WI38 (cell line): ENCODE results near the gene MARK1.

Experiments
- H3K4me3 ChIP-seq: 2 replicates; pipeline ENCODE4 v1.5.1; 2011; ENCODE audit warnings: low read depth, mild to moderate bottlenecking, control low read depth, low read length
- CTCF ChIP-seq: IDR thresholded peaks from 2 replicates; pipeline ENCODE4 v1.5.1; 2012; ENCODE audit warnings: low read depth, mild to moderate bottlenecking, control low read depth, low read length

The MARK1 gene

DNA sequence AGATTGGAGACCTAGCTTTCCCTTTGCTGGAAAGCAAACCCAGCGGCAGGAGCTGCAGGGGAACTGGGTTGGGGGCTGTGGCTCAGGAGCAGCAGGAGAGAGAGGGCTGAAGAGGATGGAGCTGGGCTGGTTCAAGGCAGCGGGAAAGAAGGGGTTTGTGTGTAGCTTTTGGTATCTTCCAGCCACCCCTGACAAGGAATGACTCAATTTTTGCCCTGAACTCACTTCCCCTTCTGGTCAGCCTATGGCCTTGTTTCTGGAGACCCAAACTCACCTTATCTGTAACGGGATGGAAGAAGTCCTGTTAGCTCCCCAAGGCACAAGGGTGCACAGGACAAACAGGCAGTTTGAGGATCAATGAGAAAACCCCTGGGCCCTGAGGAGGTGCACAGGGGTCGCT lies 175.4 kb downstream of the MARK1 start:
- TF ChIP-seq CTCF, result no peak
- H3K4me3 ChIP-seq, result no peak overlapping the region

GRCh38 chr1:220705782-220706181 lies 177.8 kb downstream of the MARK1 start:
- H3K4me3 ChIP-seq, result no peak overlapping the region
- TF ChIP-seq CTCF, result no peak

DNA sequence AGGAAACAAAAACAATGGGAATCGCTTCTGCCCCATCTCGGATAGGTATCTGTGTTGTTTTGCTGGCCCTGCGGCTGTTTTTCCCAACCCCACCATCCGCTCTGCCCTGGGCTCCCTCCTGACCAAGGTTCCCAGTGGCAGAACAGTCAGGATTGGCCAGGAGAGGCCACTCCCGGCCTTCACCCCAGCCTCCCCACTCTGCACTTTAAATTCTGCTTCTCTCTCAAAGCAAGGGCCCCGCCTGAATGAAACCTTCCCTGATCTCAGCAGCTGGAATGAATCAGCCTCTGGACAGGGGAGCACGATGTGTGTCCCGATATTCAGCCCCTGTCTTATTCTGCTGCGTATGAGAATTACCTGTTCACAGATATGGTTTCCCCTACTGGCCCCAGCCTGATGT lies 178.5 kb downstream of the MARK1 start:
- TF ChIP-seq CTCF, result no peak
- no peak overlapping the region for H3K4me3 ChIP-seq

- H3K4me3 ChIP-seq, result no peak overlapping the region
- no peak for TF ChIP-seq CTCF
Measured at GRCh38 chr1:220707160-220707559, 179.2 kb downstream of the MARK1 start.

DNA sequence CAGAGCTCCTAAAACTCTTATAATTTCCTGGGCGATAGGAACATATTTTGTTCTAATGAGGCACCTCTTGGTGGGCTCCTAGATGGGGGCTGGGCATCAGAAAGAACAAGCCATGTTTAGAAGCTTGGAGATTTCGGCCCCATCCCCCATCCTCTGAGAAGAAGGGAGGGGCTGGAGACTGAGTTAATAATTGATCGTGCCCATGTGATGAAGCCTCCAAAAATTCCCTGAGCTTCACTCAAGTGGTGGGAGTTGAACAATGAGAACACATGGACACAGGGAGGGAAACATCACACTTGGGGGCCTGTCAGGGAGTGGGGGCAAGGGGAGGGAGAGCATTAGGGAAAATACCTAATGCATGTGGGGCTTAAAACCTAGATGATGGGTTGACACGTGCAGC lies 180.3 kb downstream of the MARK1 start:
- TF ChIP-seq CTCF, result no peak
- H3K4me3 ChIP-seq, result no peak overlapping the region

GRCh38 chr1:220708936-220709801 lies 181.2 kb downstream of the MARK1 start:
- no peak for TF ChIP-seq CTCF
- no peak overlapping the region for H3K4me3 ChIP-seq

- H3K4me3 ChIP-seq, result no peak overlapping the region
- no peak for TF ChIP-seq CTCF
Measured at GRCh38 chr1:220710333-220710732, 182.4 kb downstream of the MARK1 start.
